H9 (cell line): ENCODE data around the gene SYT17. TPM values are rescaled to one million over a fixed set of nuclear protein-coding genes. Genes with fewer than 3 reads are reported as not detected.

Experiments
- DNase-seq: peaks from one replicate; pipeline ENCODE4 v3.0.0-alpha.2; 2017
- H2AFZ ChIP-seq: one replicate; pipeline ENCODE4 v1.6.1; 2013; ENCODE audit warnings: mild to moderate bottlenecking, low read length, control low read depth, moderate library complexity
- H2AK5ac ChIP-seq: 2 replicates; pipeline ENCODE4 v1.6.1; 2013; ENCODE audit warnings: low read length, control low read depth, mixed read lengths; ENCODE audit not compliant: insufficient read length
- H2BK120ac ChIP-seq: one replicate; pipeline ENCODE4 v1.6.1; 2013; ENCODE audit warnings: low read depth, mild to moderate bottlenecking, low read length, control low read depth, inconsistent platforms; ENCODE audit not compliant: poor library complexity, severe bottlenecking
- H2BK12ac ChIP-seq: 2 replicates; pipeline ENCODE4 v1.6.1; 2013; ENCODE audit warnings: low read length, control low read depth, mixed read lengths, low read depth; ENCODE audit not compliant: insufficient read length
- H2BK15ac ChIP-seq: 2 replicates; pipeline ENCODE4 v1.6.1; 2013; ENCODE audit warnings: low read depth, low read length, control low read depth
- H2BK20ac ChIP-seq: one replicate; pipeline ENCODE4 v1.6.1; 2013; ENCODE audit warnings: low read depth, mild to moderate bottlenecking, low read length, control low read depth, inconsistent platforms; ENCODE audit not compliant: poor library complexity, severe bottlenecking
- H2BK5ac ChIP-seq: 2 replicates; pipeline ENCODE4 v1.6.1; 2013; ENCODE audit warnings: low read length, control low read depth, mixed read lengths; ENCODE audit not compliant: insufficient read length
- H3K14ac ChIP-seq: 2 replicates; pipeline ENCODE4 v1.6.1; 2013; ENCODE audit warnings: low read length, control low read depth; ENCODE audit not compliant: insufficient read depth
- H3K18ac ChIP-seq: 2 replicates; pipeline ENCODE4 v1.6.1; 2013; ENCODE audit warnings: low read depth, mild to moderate bottlenecking, mixed read lengths, low read length, control low read depth; ENCODE audit not compliant: insufficient read length
- H3K23ac ChIP-seq: 2 replicates; pipeline ENCODE4 v1.6.1; 2013; ENCODE audit warnings: low read length, control low read depth, mixed read lengths, low read depth; ENCODE audit not compliant: insufficient read length
- H3K23me2 ChIP-seq: 2 replicates; pipeline ENCODE4 v1.6.1; 2013; ENCODE audit warnings: low read depth, mild to moderate bottlenecking, mixed read lengths, low read length, control low read depth; ENCODE audit not compliant: insufficient read length, poor library complexity, severe bottlenecking
- H3K27ac ChIP-seq: 2 replicates; pipeline ENCODE4 v1.5.1; 2013; ENCODE audit warnings: low read length, control low read depth, mixed read lengths, low read depth; ENCODE audit not compliant: insufficient read length
- H3K27me3 ChIP-seq: 2 replicates; pipeline ENCODE4 v1.6.1; 2013; ENCODE audit warnings: low read length, control low read depth, inconsistent platforms; ENCODE audit not compliant: insufficient read depth
- H3K4ac ChIP-seq: 2 replicates; pipeline ENCODE4 v1.6.1; 2013; ENCODE audit warnings: low read depth, mild to moderate bottlenecking, control low read depth, inconsistent platforms, low read length, moderate library complexity
- H3K4me1 ChIP-seq: 2 replicates; pipeline ENCODE4 v1.6.1; 2013; ENCODE audit warnings: low read length, control low read depth, inconsistent platforms; ENCODE audit not compliant: insufficient read depth
- H3K4me2 ChIP-seq: 2 replicates; pipeline ENCODE4 v1.6.1; 2013; ENCODE audit warnings: low read length, control low read depth, mixed read lengths; ENCODE audit not compliant: insufficient read length, insufficient read depth
- H3K56ac ChIP-seq: 2 replicates; pipeline ENCODE4 v1.6.1; 2013; ENCODE audit warnings: low read depth, mild to moderate bottlenecking, mixed read lengths, low read length, control low read depth; ENCODE audit not compliant: insufficient read length
- H3K79me1 ChIP-seq: 2 replicates; pipeline ENCODE4 v1.6.1; 2013; ENCODE audit warnings: low read depth, mild to moderate bottlenecking, moderate library complexity, low read length, control low read depth, inconsistent platforms; ENCODE audit not compliant: insufficient read depth, poor library complexity, severe bottlenecking
- H3K79me2 ChIP-seq: 2 replicates; pipeline ENCODE4 v1.6.1; 2013; ENCODE audit warnings: low read length, control low read depth, inconsistent platforms; ENCODE audit not compliant: insufficient read depth
- H3K9ac ChIP-seq: 2 replicates; pipeline ENCODE4 v1.6.1; 2013; ENCODE audit warnings: low read length, control low read depth, mixed read lengths; ENCODE audit not compliant: insufficient read length; ENCODE audit errors: extremely low read depth
- H3K9me3 ChIP-seq: one replicate; pipeline ENCODE4 v1.6.1; 2013; ENCODE audit warnings: low read depth, low read length, inconsistent platforms; ENCODE audit not compliant: control insufficient read depth
- H3T11ph ChIP-seq: one replicate; pipeline ENCODE4 v1.6.1; 2013; ENCODE audit warnings: mild to moderate bottlenecking, low read length, control low read depth, inconsistent platforms
- H4K20me1 ChIP-seq: one replicate; pipeline ENCODE4 v1.6.1; 2013; ENCODE audit not compliant: control insufficient read depth, insufficient read length, insufficient read depth
- H4K5ac ChIP-seq: 2 replicates; pipeline ENCODE4 v1.6.1; 2013; ENCODE audit warnings: low read depth, mild to moderate bottlenecking, mixed read lengths, low read length, control low read depth; ENCODE audit not compliant: insufficient read length
- H4K8ac ChIP-seq: replicated peaks from 2 replicates; pipeline ENCODE4 v1.6.1; 2013; ENCODE audit warnings: low read length, control low read depth, mixed read lengths, low read depth; ENCODE audit not compliant: insufficient read length
- H4K91ac ChIP-seq: 2 replicates; pipeline ENCODE4 v1.6.1; 2013; ENCODE audit warnings: low read depth, mild to moderate bottlenecking, moderate library complexity, mixed read lengths, low read length, control low read depth; ENCODE audit not compliant: insufficient read length
- H3K27ac Mint-ChIP-seq, 3 experiments: 2 replicates in 2 of 3; 3 replicates in 1 of 3; pipeline ENCODE4 v1.8.0; 2020 to 2021; ENCODE audit warnings: mixed read lengths in 3 of 3, mild to moderate bottlenecking in 1 of 3, moderate library complexity in 1 of 3
- H3K27me3 Mint-ChIP-seq: 2 replicates; pipeline ENCODE4 v1.8.0; 2021; ENCODE audit warnings: low read depth, mild to moderate bottlenecking, moderate library complexity, mixed read lengths
- H3K36me3 Mint-ChIP-seq, 3 experiments: 2 replicates in 2 of 3; 3 replicates in 1 of 3; pipeline ENCODE4 v1.8.0; 2020 to 2021; ENCODE audit warnings: low read depth in 3 of 3, mixed read lengths in 3 of 3; ENCODE audit not compliant: insufficient read depth in 1 of 3
- H3K4me1 Mint-ChIP-seq, 2 experiments: 2 replicates each; pipeline ENCODE4 v1.8.0; 2020; ENCODE audit warnings: mixed read lengths in 2 of 2
- H3K4me3 Mint-ChIP-seq, 2 experiments: 2 replicates in 1 of 2; 3 replicates in 1 of 2; pipeline ENCODE4 v1.8.0; 2020 to 2021; ENCODE audit warnings: mild to moderate bottlenecking in 2 of 2, mixed read lengths in 2 of 2, moderate library complexity in 1 of 2
- H3K9me3 Mint-ChIP-seq, 2 experiments: 2 replicates in 1 of 2; 3 replicates in 1 of 2; pipeline ENCODE4 v1.8.0; 2020; ENCODE audit warnings: mild to moderate bottlenecking in 2 of 2, mixed read lengths in 2 of 2, moderate library complexity in 1 of 2
- WGBS: extraction: QIAGEN DNeasy Blood & Tissue Kit; methylation state at CpG from one replicate; pipeline ENCODE4 v1.1.7; 2013; ENCODE audit warnings: missing lambda C conversion rate, low lambda C conversion rate, mixed read lengths; ENCODE audit not compliant: insufficient read length; ENCODE audit errors: extremely low coverage; 5-methylcytosine and 5-hydroxymethylcytosine counted together
- total RNA-seq: library from RNA; stranded (reverse); gene quantifications from 2 replicates; pipeline ENCODE4 v1.2.1, GENCODE V29; 2021
- TF ChIP-seq, protein P1 (sequence below): fragments of 200-600 bp; sonication (generic); conservative IDR thresholded peaks from 3 replicates; pipeline ENCODE4 v1.8.0; 2021; ENCODE audit warnings: antibody characterized with exemption, mild to moderate bottlenecking

Gene SYT17
- total RNA-seq, 1 experiment from 2014 or later = 3.0 TPM

DNA sequence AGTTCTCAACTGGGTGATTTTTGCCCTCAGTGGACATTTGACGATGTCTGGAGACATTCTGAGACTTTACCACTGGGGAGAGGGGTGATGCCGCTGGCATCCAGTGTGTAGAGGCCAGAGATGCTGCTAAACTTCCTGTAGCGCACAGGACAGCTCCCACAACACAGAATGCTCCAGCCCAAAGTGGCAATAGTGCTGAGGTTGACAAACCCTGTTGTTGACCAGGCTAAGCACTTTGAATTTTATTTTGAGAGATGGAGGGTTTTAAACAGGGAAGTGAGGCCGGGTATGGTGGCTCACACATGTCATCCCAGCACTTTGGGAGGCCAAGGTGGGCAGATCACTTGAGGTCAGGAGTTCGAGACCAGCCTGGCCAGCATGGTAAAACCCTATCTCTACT is 44.0 kb downstream of the SYT17 start:
- Mint-ChIP-seq H3K36me3 (peaks cover 0 to 6% (median 3%) of the 10 kb centered on the region in 3 experiments; a peak in 3 of 7 replicates), H3K4me1 (peaks cover 15 to 18% of the 10 kb centered on the region in 2 experiments), H3K27ac (no peak overlapping the region), H3K27me3 (no peaks in the 10 kb centered on the region), H3K4me3 (no peak overlapping the region), H3K9me3 (peaks cover 12 to 14% of the 10 kb centered on the region in 2 experiments; a peak in 4 of 5 replicates)
- Histone ChIP-seq H2BK15ac (no peak overlapping the region), H3K23me2 (no peaks in the 10 kb centered on the region), H2BK20ac (no peak overlapping the region), H2AFZ (no peak overlapping the region), H4K5ac (no peak overlapping the region), H4K20me1 (no peaks in the 10 kb centered on the region), H2BK12ac (no peak overlapping the region), H3K27me3 (no peaks in the 10 kb centered on the region), H3K27ac (no peak overlapping the region), H3T11ph (no peak overlapping the region), H3K23ac (no peak overlapping the region), H3K4me1 (no peaks in the 10 kb centered on the region; the same call in 1 of the 2 replicates), H4K91ac (no peak overlapping the region), H2BK5ac (no peak overlapping the region), H3K79me1 (no peaks in the 10 kb centered on the region), H3K79me2 (no peaks in the 10 kb centered on the region), H3K9ac (no peak overlapping the region), H2BK120ac (no peak overlapping the region), H3K4ac (no peak overlapping the region), H4K8ac (no peak overlapping the region), H2AK5ac (no peak overlapping the region), H3K18ac (no peak overlapping the region), H3K14ac (no peak overlapping the region), H3K4me2 (no peak overlapping the region), H3K56ac (no peak overlapping the region), H3K9me3 (no peaks in the 10 kb centered on the region)
- WGBS = no CpG with 5 or more reads among the region's 5 CpGs
- DNase-seq = no peak
- TF ChIP-seq, protein P1, sequence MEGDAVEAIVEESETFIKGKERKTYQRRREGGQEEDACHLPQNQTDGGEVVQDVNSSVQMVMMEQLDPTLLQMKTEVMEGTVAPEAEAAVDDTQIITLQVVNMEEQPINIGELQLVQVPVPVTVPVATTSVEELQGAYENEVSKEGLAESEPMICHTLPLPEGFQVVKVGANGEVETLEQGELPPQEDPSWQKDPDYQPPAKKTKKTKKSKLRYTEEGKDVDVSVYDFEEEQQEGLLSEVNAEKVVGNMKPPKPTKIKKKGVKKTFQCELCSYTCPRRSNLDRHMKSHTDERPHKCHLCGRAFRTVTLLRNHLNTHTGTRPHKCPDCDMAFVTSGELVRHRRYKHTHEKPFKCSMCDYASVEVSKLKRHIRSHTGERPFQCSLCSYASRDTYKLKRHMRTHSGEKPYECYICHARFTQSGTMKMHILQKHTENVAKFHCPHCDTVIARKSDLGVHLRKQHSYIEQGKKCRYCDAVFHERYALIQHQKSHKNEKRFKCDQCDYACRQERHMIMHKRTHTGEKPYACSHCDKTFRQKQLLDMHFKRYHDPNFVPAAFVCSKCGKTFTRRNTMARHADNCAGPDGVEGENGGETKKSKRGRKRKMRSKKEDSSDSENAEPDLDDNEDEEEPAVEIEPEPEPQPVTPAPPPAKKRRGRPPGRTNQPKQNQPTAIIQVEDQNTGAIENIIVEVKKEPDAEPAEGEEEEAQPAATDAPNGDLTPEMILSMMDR = no peak
